ENCODE results near the gene ARL8B.
"Not testable (repeated sequence)": the region's sequence is repeated elsewhere in the genome, so short reads cannot be mapped to it uniquely, and the experiment has no call there.

Gene ARL8B

DNA sequence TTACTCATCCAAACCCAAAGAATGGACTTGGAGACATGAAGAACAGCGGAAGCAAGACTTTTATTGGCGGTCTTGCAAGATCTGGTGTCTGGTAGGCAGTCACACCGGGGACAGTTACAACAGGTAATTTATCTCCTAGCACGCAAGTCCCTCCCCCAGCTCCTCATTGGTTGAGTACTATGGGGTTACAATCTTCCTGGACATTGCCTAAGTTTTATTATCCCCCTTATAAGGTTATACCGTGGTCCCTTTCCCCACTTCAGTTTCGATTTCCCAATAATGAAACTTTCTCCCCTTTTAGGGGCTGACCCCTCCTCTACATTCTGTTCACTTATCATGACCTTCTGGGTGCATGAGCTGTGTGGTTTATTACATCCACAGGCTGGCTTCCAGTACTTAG lies 18.7 kb downstream of the ARL8B start:
- DNase-seq (ENCODE audit: low read depth in 1 of 2, low spot score in 1 of 2): no peak
- in situ Hi-C loops (cut with HindIII; ENCODE audit: low pct_unique_long_range_greater_than_20kb, low sequenced_read_pairs): no loop called here
- TF ChIP-seq JUND (IDR thresholded peaks at IDR 0.05; ENCODE audit: low read depth): no peak

DNA sequence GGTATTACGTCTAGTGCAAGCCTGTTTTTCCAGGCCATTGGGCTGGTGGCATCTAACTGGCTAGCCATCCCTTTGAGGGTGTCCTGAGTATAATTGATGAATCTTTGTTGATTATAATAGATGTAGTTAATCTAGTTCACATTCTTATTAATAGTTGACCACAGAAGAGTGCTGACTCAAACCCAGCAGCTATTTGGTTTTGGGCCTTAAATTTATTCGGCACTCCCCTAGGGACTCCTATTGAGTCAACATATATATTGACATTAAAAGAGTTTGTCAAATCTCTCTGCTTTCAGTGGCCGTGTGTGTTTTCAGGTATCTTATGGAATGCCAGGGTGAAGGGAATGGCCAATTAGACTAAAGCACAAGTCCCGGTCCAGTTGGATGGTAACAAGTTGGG lies 19.7 kb downstream of the ARL8B start:
- in situ Hi-C loops (cut with HindIII; ENCODE audit: low pct_unique_long_range_greater_than_20kb, low sequenced_read_pairs): no loop called here
- no peak for DNase-seq (ENCODE audit: low read depth in 1 of 2, low spot score in 1 of 2)
- TF ChIP-seq JUND (IDR thresholded peaks at IDR 0.05; ENCODE audit: low read depth): no peak

DNA sequence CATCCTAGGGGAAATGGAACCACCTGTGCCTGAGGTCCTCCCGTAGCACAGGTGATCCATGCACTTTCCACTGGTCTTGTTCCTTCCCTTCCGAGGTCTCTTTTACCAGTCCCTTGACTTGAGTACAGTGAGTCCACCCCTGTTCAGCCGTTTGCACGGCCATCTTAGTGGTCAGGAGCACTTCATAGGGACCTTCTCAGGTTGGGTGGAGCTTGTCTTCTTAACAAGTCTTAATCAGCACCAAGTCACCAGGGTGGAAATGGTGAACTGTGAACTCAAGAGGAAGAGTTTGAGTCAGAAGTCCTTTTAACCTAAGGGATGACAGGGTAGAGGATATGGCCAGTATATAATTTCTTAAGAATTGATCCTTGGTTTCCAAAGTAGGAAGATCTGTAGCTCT lies 21.4 kb downstream of the ARL8B start:
- in situ Hi-C loops (cut with HindIII; ENCODE audit: low pct_unique_long_range_greater_than_20kb, low sequenced_read_pairs): no loop called here
- no peak for TF ChIP-seq JUND (IDR thresholded peaks at IDR 0.05; ENCODE audit: low read depth)
- DNase-seq (ENCODE audit: low read depth in 1 of 2, low spot score in 1 of 2): no peak

DNA sequence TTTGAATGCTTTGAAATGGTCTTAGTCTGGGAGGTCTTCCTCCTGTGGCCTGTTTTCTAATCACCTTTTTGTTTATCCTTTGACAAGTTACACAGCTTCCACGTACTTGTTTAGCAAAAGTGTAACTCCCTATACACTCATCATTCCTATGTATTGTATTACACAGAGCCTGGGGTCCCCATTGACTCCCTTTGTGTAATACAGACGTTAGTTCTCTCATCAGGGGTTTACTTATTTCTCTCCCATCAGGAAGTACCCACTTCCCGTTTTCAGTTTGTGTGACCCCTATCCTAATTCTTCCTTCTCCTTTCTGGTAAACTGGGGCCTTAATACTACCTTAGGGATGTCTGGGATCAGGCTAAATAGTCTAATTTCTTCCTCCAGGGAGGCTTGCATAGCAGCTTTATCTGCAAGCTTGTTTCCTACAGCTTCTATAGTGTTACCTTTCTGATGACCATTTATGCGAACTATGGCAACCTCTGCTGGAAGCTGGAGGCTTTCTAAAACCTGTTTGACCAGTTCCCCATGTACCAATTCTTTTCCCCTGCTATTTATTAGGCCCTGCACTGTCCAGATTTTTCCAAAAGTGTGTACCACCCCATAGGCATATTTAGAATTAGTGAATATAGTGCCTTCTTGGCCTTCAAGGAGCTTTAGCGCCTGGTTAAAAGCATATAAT lies 22.4 kb downstream of the ARL8B start:
- TF ChIP-seq JUND (IDR thresholded peaks at IDR 0.05; ENCODE audit: low read depth): no peak
- peak in 1 of 2 experiments; percentile 70 for DNase-seq (ENCODE audit: low read depth in 1 of 2, low spot score in 1 of 2)
- in situ Hi-C loops (cut with HindIII; ENCODE audit: low pct_unique_long_range_greater_than_20kb, low sequenced_read_pairs): no loop called here

- DNase-seq (ENCODE audit: low read depth in 1 of 2, low spot score in 1 of 2): no peak
- in situ Hi-C loops (cut with HindIII; ENCODE audit: low pct_unique_long_range_greater_than_20kb, low sequenced_read_pairs): no loop called here
- no peak for TF ChIP-seq JUND (IDR thresholded peaks at IDR 0.05; ENCODE audit: low read depth)
Measured at GRCh38 chr3:5145120-5145519, 23.0 kb downstream of the ARL8B start.

DNA sequence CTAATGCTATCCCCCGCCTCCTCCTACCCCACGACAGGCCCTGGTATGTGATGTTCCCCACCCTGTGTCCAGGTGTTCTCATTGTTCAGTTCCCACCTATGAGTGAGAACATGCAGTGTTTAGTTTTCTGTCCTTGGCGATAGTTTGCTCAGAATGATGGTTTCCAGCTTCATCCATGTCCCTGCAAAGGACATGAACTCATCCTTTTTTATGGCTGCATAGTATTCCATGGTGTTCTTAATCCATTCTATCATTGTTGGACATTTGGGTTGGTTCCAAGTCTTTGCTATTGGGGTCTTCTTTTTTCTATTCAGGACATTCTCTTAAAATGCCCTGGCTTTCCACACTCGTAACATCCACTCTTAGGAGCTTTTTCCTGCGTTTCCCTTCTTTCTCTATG lies 25.1 kb downstream of the ARL8B start:
- in situ Hi-C loops (cut with HindIII; ENCODE audit: low pct_unique_long_range_greater_than_20kb, low sequenced_read_pairs); DNase-seq (ENCODE audit: low read depth in 1 of 2, low spot score in 1 of 2): not testable (repeated sequence)

DNA sequence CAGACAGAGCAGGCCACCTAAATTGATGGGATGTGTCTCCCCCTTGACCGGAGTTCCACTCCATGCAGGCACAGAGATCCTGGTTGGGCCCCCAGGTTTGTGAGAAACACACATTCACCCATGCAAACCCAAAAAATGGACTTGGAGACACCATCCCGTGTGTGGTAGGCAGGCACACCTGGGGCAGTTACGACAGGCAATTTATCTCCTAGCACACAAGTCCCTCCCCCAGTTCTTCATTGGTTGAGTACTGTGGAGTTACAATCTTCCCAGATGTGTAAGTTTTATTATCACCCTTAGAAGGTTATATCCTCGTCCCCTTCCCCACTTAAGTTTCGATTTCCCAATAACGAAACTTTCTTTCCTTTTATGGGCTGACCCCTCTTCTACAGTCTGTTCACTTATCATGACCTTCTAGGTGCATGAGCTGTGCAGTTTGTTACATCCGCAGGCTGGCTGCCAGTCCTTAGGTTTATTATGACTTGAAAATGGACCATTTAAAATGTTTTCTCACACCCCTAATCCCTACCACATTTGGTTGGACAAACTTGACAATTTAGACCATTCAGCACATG lies 27.3 kb downstream of the ARL8B start:
- no peak for TF ChIP-seq JUND (IDR thresholded peaks at IDR 0.05; ENCODE audit: low read depth)
- in situ Hi-C loops (cut with HindIII; ENCODE audit: low pct_unique_long_range_greater_than_20kb, low sequenced_read_pairs): no loop called here
- no peak for DNase-seq (ENCODE audit: low read depth in 1 of 2, low spot score in 1 of 2)

DNA sequence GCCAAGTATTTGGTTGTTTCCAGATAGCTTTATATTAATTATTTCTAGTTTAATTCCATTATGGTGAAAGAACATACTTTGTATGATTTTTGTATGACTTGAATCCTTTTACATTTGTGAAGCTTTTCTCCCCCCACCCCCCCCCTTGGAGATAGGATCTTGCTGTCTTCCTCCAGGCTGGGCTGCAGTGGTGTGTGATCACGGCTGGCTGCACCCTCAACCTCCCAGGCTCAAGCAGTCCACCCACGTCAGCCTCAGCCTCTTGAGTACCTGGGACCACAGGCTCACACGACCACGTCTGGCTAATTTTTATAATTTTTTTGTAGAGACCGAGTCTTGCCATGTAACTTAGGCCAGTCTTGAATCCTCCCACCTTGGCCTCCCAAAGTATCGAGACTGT lies 29.5 kb downstream of the ARL8B start:
- no peak for TF ChIP-seq JUND (IDR thresholded peaks at IDR 0.05; ENCODE audit: low read depth)
- no peak for DNase-seq (ENCODE audit: low read depth in 1 of 2, low spot score in 1 of 2)
- in situ Hi-C loops (cut with HindIII; ENCODE audit: low pct_unique_long_range_greater_than_20kb, low sequenced_read_pairs): no loop called here

- no peak for DNase-seq (ENCODE audit: low read depth in 1 of 2, low spot score in 1 of 2)
- in situ Hi-C loops (cut with HindIII; ENCODE audit: low pct_unique_long_range_greater_than_20kb, low sequenced_read_pairs): no loop called here
- no peak for TF ChIP-seq JUND (IDR thresholded peaks at IDR 0.05; ENCODE audit: low read depth)
Measured at GRCh38 chr3:5153074-5153473, 31.0 kb downstream of the ARL8B start.

GRCh38 chr3:5155241-5155640 lies 33.1 kb downstream of the ARL8B start:
- DNase-seq (ENCODE audit: low read depth in 1 of 2, low spot score in 1 of 2): no peak
- TF ChIP-seq JUND (IDR thresholded peaks at IDR 0.05; ENCODE audit: low read depth): no peak
- in situ Hi-C loops (cut with HindIII; ENCODE audit: low pct_unique_long_range_greater_than_20kb, low sequenced_read_pairs): no loop called here

- no peak for TF ChIP-seq JUND (IDR thresholded peaks at IDR 0.05; ENCODE audit: low read depth)
- DNase-seq (ENCODE audit: low read depth in 1 of 2, low spot score in 1 of 2): no peak
- in situ Hi-C loops (cut with HindIII; ENCODE audit: low pct_unique_long_range_greater_than_20kb, low sequenced_read_pairs): no loop called here
Measured at GRCh38 chr3:5160321-5160720, 38.2 kb downstream of the ARL8B start.

DNA sequence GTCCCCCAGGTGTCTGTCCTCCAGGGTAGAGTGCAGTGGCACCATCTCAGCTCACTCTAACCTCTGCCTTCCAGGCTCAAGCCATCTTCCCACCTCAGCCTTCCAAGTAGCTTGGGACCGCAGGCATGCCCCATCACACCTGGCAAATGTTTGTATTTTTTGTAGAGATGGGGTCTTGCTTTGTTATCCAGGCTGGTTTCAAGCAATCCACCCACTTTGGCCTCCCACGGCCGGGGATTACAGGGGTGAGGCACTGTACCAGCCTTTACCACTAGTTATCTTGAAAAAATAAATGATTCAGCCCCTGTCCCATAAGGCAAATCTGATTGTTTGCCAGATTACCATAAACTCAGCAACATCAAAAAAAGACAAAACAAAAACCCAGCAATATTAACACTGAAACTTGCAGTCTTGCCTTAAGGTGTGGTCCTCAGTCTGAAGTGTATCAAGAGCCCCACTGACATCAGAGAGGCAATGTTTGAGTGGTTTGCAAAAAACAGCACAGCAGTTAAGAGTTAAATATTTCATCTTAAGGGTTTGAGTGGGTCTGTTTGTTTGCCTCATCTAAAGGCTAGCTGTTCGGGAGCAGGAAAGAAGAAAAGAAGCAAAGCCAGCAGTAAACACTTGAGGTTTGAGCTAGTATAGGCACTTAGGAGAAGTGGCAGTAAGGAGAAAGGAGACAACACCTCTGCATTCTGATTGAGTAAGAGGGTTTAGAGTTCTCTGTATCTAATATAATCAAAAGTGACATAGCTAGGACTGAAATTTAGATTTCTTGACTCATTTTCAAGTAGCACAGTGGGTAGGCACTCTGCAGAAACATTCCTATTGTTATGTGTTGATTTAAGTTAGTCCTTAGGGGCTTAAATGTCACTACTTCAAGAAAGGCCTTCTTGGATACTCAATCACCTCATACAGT lies 39.1 kb downstream of the ARL8B start:
- TF ChIP-seq JUND (IDR thresholded peaks at IDR 0.05; ENCODE audit: low read depth): no peak
- in situ Hi-C loops (cut with HindIII; ENCODE audit: low pct_unique_long_range_greater_than_20kb, low sequenced_read_pairs): no loop called here
- no peak for DNase-seq (ENCODE audit: low read depth in 1 of 2, low spot score in 1 of 2)

DNA sequence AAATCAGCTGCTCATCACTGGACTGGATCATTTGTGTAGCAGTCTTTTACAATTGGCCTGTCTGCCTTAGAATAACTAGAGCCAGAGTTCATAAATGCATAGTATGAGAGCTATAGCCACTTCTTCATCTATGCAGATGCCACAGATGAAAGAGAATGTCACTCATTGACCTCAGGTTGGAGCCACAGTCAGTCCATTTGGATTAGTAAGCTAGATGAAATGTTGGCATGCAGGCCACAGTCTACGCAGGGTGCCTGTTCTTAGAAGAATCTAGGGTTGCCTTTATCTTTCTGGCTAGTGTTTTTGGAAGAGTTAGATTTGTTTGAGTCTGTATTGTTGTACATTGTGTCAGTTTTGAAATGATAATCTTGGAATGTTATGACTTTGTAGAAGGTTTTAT lies 40.0 kb downstream of the ARL8B start:
- DNase-seq (ENCODE audit: low read depth in 1 of 2, low spot score in 1 of 2): no peak
- TF ChIP-seq JUND (IDR thresholded peaks at IDR 0.05; ENCODE audit: low read depth): no peak
- in situ Hi-C loops (cut with HindIII; ENCODE audit: low pct_unique_long_range_greater_than_20kb, low sequenced_read_pairs): no loop called here

All from T47D (cell line).